ENCODE measurements around the gene HUS1.

The HUS1 gene

GRCh38 chr7:47948141-47948790 is 31.1 kb downstream of the HUS1 start, which contains the start of gene PKD1L1:
PKD1L1 (minus strand) TSS chr7:47948466; CDS start chr7:47948440, 26 bp downstream.
- H3K27ac ChIP-seq (replicated peaks): no peak within 1 kb of the TSS
- H3K4me3 ChIP-seq (replicated peaks; ENCODE audit: insufficient read depth, low read length): no peak within 1 kb of the TSS
- no peak for DNase-seq (ENCODE audit: low read depth in 1 of 2, low spot score in 1 of 2)
- no peak for TF ChIP-seq REST (IDR thresholded peaks at IDR 0.05; ENCODE audit: insufficient replicate concordance, low read depth)
- TF ChIP-seq SPI1 (IDR thresholded peaks at IDR 0.05; ENCODE audit: borderline replicate concordance, low read depth): no peak
- TF ChIP-seq POLR2AphosphoS5 (IDR thresholded peaks at IDR 0.05; ENCODE audit: low read depth): no peak
- no peak for TF ChIP-seq GABPA (IDR thresholded peaks at IDR 0.05; ENCODE audit: low read depth)
- no peak for TF ChIP-seq CTCF (IDR thresholded peaks at IDR 0.05; ENCODE audit: insufficient read depth, low read length)
- H3K27me3 ChIP-seq (ENCODE audit: insufficient read depth, poor library complexity, severe bottlenecking): no peaks in the 10 kb centered on the region

GRCh38 chr7:47947355-47947749 is 32.1 kb downstream of the HUS1 start:
- DNase-seq (ENCODE audit: low read depth in 1 of 2, low spot score in 1 of 2): no peak
- Histone ChIP-seq H3K27me3 (ENCODE audit: insufficient read depth, poor library complexity, severe bottlenecking) (no peaks in the 10 kb centered on the region), H3K27ac (replicated peaks) (no peak overlapping the region), H3K4me3 (replicated peaks; ENCODE audit: insufficient read depth, low read length) (no peak overlapping the region)
- no peak for TF ChIP-seq REST (IDR thresholded peaks at IDR 0.05; ENCODE audit: insufficient replicate concordance, low read depth)
- TF ChIP-seq CTCF (IDR thresholded peaks at IDR 0.05; ENCODE audit: insufficient read depth, low read length): no peak
- no peak for TF ChIP-seq POLR2AphosphoS5 (IDR thresholded peaks at IDR 0.05; ENCODE audit: low read depth)
- TF ChIP-seq GABPA (IDR thresholded peaks at IDR 0.05; ENCODE audit: low read depth): no peak
- no peak for TF ChIP-seq SPI1 (IDR thresholded peaks at IDR 0.05; ENCODE audit: borderline replicate concordance, low read depth)

- H3K27me3 ChIP-seq (ENCODE audit: insufficient read depth, poor library complexity, severe bottlenecking): no peaks in the 10 kb centered on the region
- H3K27ac ChIP-seq (replicated peaks): no peak overlapping the region
- no peak for TF ChIP-seq REST (IDR thresholded peaks at IDR 0.05; ENCODE audit: insufficient replicate concordance, low read depth)
- TF ChIP-seq SPI1 (IDR thresholded peaks at IDR 0.05; ENCODE audit: borderline replicate concordance, low read depth): no peak
- TF ChIP-seq GABPA (IDR thresholded peaks at IDR 0.05; ENCODE audit: low read depth): no peak
- no peak for TF ChIP-seq POLR2AphosphoS5 (IDR thresholded peaks at IDR 0.05; ENCODE audit: low read depth)
- no peak for DNase-seq (ENCODE audit: low read depth in 1 of 2, low spot score in 1 of 2)
- H3K4me3 ChIP-seq (replicated peaks; ENCODE audit: insufficient read depth, low read length): no peak overlapping the region
These were observed 32.6 kb downstream of the HUS1 start for GRCh38 chr7:47946581-47947354.

Data from HL-60 (cell line).